ENCODE data around the gene GCNA. TPM values are rescaled to one million over a fixed set of nuclear protein-coding genes. Genes with fewer than 3 reads are reported as not detected.

GCNA gene
- total and polyA plus RNA-seq, 10 of the 15 experiments (the other 5 are each of a cell fraction or from before 2014, with no cell fraction given): 0.37 to 1.6 (median 0.90) TPM

GRCh38 chrX:71542411-71542810, 35.8 kb upstream of the GCNA start (continued):
- TF ChIP-seq ZBTB4 (CRISPR knock-in tag; IDR thresholded peaks at IDR 0.05) (no peak), TBL1XR1 (IDR thresholded peaks at IDR 0.05; ENCODE audit: low read depth, low read length) (no peak), BRCA1 (IDR thresholded peaks at IDR 0.05; ENCODE audit: low read depth, low read length) (no peak), TAF1 (IDR thresholded peaks at IDR 0.05; ENCODE audit: borderline replicate concordance, low read depth, low read length) (no peak), E2F8 (IDR thresholded peaks at IDR 0.05; ENCODE audit: low read depth, partially characterized antibody) (no peak), RBBP5 (conservative IDR thresholded peaks at IDR 0.05) (no peak), CHD2 (IDR thresholded peaks at IDR 0.05; ENCODE audit: borderline replicate concordance, low read depth, low read length) (no peak), SMAD1 (IDR thresholded peaks at IDR 0.05; ENCODE audit: low read depth, partially characterized antibody) (no peak), SREBF2 (IDR thresholded peaks at IDR 0.05; ENCODE audit: low read length) (no peak), TCF3 (IDR thresholded peaks at IDR 0.05; ENCODE audit: borderline replicate concordance, insufficient read depth, low read depth, low read length) (no peak), HDAC2 (IDR thresholded peaks at IDR 0.05) (no peak), SIX5 (IDR thresholded peaks at IDR 0.05; ENCODE audit: low read depth, low read length, severe bottlenecking) (no peak)
